HCT116 (cell line): Measurements from ENCODE around the gene C4orf17. TPM values are rescaled to one million over a fixed set of nuclear protein-coding genes. Genes with fewer than 3 reads are reported as not detected.

Source experiments
- ATAC-seq: fragments of 200-7000 bp; cut with Tn5 transposase; 2 replicates; pipeline ENCODE4 v1.9.1; 2020; ENCODE audit warnings: mild to moderate bottlenecking, moderate library complexity
- BruUV-seq: library from RNA; stranded (reverse); fragments of 400-500 nt; replicated peaks from 2 replicates; lab custom pipeline; 2021; lab: Mats Ljungman, UMichigan
- CTCF ChIA-PET: fragments of 300-600 bp; sonication (Branson Sonifier 250); formaldehyde crosslinking; loops from one replicate; lab custom pipeline; 2021; ENCODE audit warnings: antibody characterized with exemption; lab: Charles Lee
- POLR2A ChIA-PET: fragments of 300-600, 350-600 bp; sonication (Branson Sonifier 250); formaldehyde crosslinking; loops from one replicate; lab custom pipeline; 2021; ENCODE audit warnings: antibody characterized with exemption; lab: Charles Lee
- RAD21 ChIA-PET, 2 experiments: fragments of 300-600 bp; sonication (Branson Sonifier 250); formaldehyde crosslinking; loops; one replicate each; lab custom pipeline; 2023; ENCODE audit warnings: low total read pairs in 2 of 2; ENCODE audit not compliant: uncharacterized antibody in 2 of 2, unreplicated experiment in 2 of 2, low non-redundant PET in 1 of 2; lab: Charles Lee
- DNase-seq: peaks from one replicate; pipeline ENCODE4 v3.0.0-alpha.2; 2010; ENCODE audit warnings: low read depth, low spot score
- H2AFZ ChIP-seq: fragments of 200-600 bp; shearing (Covaris generic), sonication (generic); 2 replicates; pipeline ENCODE4 v1.6.1; 2017; ENCODE audit warnings: low read depth, mixed run types, mixed read lengths, antibody characterized with exemption, low read length; ENCODE audit not compliant: poor library complexity, severe bottlenecking
- H3K27ac ChIP-seq: 2 replicates; pipeline ENCODE4 v1.5.1; 2012; ENCODE audit warnings: low read depth, low read length
- H3K27me3 ChIP-seq: fragments of 200-600 bp; sonication (generic); 2 replicates; pipeline ENCODE4 v1.6.1; 2016; ENCODE audit warnings: mixed run types, low read length, mixed read lengths; ENCODE audit not compliant: insufficient read depth
- H3K36me3 ChIP-seq, 2 experiments: fragments of 200-500 bp in 1 of 2; fragments of 200-600 bp in 1 of 2; sonication (Bioruptor generic) in 1 of 2; sonication (generic) in 1 of 2; 2 replicates each; pipeline versions ENCODE4 v1.5.1 to v1.6.1; 2014 to 2016; ENCODE audit warnings: low read length in 2 of 2, inconsistent platforms in 1 of 2, mixed read lengths in 1 of 2, mixed run types in 1 of 2; ENCODE audit not compliant: insufficient read depth in 2 of 2, control insufficient read depth in 1 of 2
- H3K4me1 ChIP-seq, 2 experiments: fragments of 200-600 bp in 1 of 2; sonication (generic) in 1 of 2; 2 replicates each; pipeline versions ENCODE4 v1.5.1 to v1.6.1; 2012 to 2017; ENCODE audit warnings: low read length in 2 of 2, inconsistent platforms in 1 of 2, mild to moderate bottlenecking in 1 of 2, mixed read lengths in 1 of 2, mixed run types in 1 of 2, moderate library complexity in 1 of 2; ENCODE audit not compliant: insufficient read depth in 2 of 2, control insufficient read depth in 1 of 2
- H3K4me2 ChIP-seq: fragments of 200-600 bp; sonication (generic); 2 replicates; pipeline ENCODE4 v1.6.1; 2017; ENCODE audit warnings: mixed run types, low read length, mixed read lengths
- H3K4me3 ChIP-seq, 2 experiments: fragments of 200-600 bp in 1 of 2; sonication (generic) in 1 of 2; replicated peaks in 1 of 2; 2 replicates each; pipeline ENCODE4 v1.5.1; 2011 to 2016; ENCODE audit warnings: low read length in 2 of 2, control low read depth in 1 of 2, low read depth in 1 of 2, mild to moderate bottlenecking in 1 of 2, mixed read lengths in 1 of 2, mixed run types in 1 of 2
- H3K79me2 ChIP-seq: fragments of 200-600 bp; sonication (generic); 2 replicates; pipeline ENCODE4 v1.6.1; 2017; ENCODE audit warnings: mild to moderate bottlenecking, mixed run types, low read length, moderate library complexity, mixed read lengths; ENCODE audit not compliant: insufficient read depth
- H3K9ac ChIP-seq: fragments of 200-600 bp; sonication (generic); 2 replicates; pipeline ENCODE4 v1.6.1; 2016; ENCODE audit warnings: low read length, mixed read lengths
- H3K9me2 ChIP-seq: fragments of 200-600 bp; sonication (generic), shearing (Covaris generic); 2 replicates; pipeline ENCODE4 v1.6.1; 2017; ENCODE audit warnings: mixed run types, mild to moderate bottlenecking, moderate library complexity; ENCODE audit not compliant: insufficient read depth
- H3K9me3 ChIP-seq, 2 experiments: fragments of 200-500 bp in 1 of 2; fragments of 200-600 bp in 1 of 2; sonication (Bioruptor generic) in 1 of 2; sonication (generic) in 1 of 2; 2 replicates each; pipeline ENCODE4 v1.6.1; 2014 to 2017; ENCODE audit warnings: low read length in 2 of 2, mixed read lengths in 2 of 2, inconsistent platforms in 1 of 2, low read depth in 1 of 2, mild to moderate bottlenecking in 1 of 2, mixed run types in 1 of 2, moderate library complexity in 1 of 2; ENCODE audit not compliant: control insufficient read depth in 1 of 2, insufficient read depth in 1 of 2
- H4K20me1 ChIP-seq: fragments of 200-600 bp; sonication (generic), shearing (Covaris generic); 2 replicates; pipeline ENCODE4 v1.6.1; 2017; ENCODE audit warnings: mixed run types, mild to moderate bottlenecking, moderate library complexity; ENCODE audit not compliant: insufficient read depth
- CBX3 ChIP-seq: IDR thresholded peaks from 2 replicates; pipeline ENCODE4 v1.6.1; 2012; ENCODE audit warnings: low read depth
- EGR1 ChIP-seq: IDR thresholded peaks from 2 replicates; pipeline ENCODE4 v1.6.1; 2012; ENCODE audit warnings: low read depth
- ELF1 ChIP-seq: IDR thresholded peaks from 2 replicates; pipeline ENCODE4 v1.6.1; 2012; ENCODE audit warnings: low read depth, borderline replicate concordance
- EZH2 ChIP-seq: fragments of 200-600 bp; sonication (generic); IDR thresholded peaks from 2 replicates; pipeline ENCODE4 v1.6.1; 2017; ENCODE audit warnings: antibody characterized with exemption, mixed run types
- EZH2phosphoT487 ChIP-seq: fragments of 200-600 bp; IDR thresholded peaks from 2 replicates; pipeline ENCODE4 v1.6.1; 2018; ENCODE audit warnings: antibody characterized with exemption, borderline replicate concordance
- FOSL1 ChIP-seq: IDR thresholded peaks from 2 replicates; pipeline ENCODE4 v1.6.1; 2012; ENCODE audit warnings: low read depth
- POLR2AphosphoS5 ChIP-seq: IDR thresholded peaks from 2 replicates; pipeline ENCODE4 v1.6.1; 2011; ENCODE audit warnings: mild to moderate bottlenecking, low read depth, low read length, moderate library complexity
- SIN3A ChIP-seq: IDR thresholded peaks from 2 replicates; pipeline ENCODE4 v1.6.1; 2012; ENCODE audit warnings: low read depth
- TCF7L2 ChIP-seq: IDR thresholded peaks from 2 replicates; pipeline ENCODE4 v1.7.0; 2011; ENCODE audit warnings: borderline replicate concordance, inconsistent platforms; ENCODE audit not compliant: insufficient read depth, insufficient read length; ENCODE audit errors: extremely low read depth
- ZFX ChIP-seq: fragments of 450-650 bp; IDR thresholded peaks from 2 replicates; pipeline ENCODE4 v1.6.1; 2017
- ZNF274 ChIP-seq: fragments of 200-500 bp; sonication (Bioruptor generic); IDR thresholded peaks from 2 replicates; pipeline ENCODE4 v1.6.1; 2014; ENCODE audit warnings: mild to moderate bottlenecking, low read depth, low read length, inconsistent platforms
- intact Hi-C: fragments of 100-400 bp; cut with micrococcal nuclease; formaldehyde crosslinking; loops from 2 replicates; pipeline ENCODE4 v1.10.0; 2022
- total RNA-seq: library from RNA; stranded (reverse); gene quantifications from one replicate; pipeline ENCODE4 v1.2.1, GENCODE V29; 2021; ENCODE audit not compliant: unreplicated experiment
- TF ChIP-seq, protein P1 (sequence below), 3 experiments: fragments of 200-600 bp in 1 of 3; sonication (generic) in 1 of 3; IDR thresholded peaks in 2 of 3; conservative IDR thresholded peaks in 1 of 3; 2 replicates each; pipeline ENCODE4 v1.5.1; 2012 to 2017; ENCODE audit warnings: low read depth in 2 of 3, low read length in 2 of 3, antibody characterized with exemption in 1 of 3, borderline replicate concordance in 1 of 3, control low read depth in 1 of 3, mild to moderate bottlenecking in 1 of 3, mixed read lengths in 1 of 3, mixed run types in 1 of 3, moderate library complexity in 1 of 3; ENCODE audit not compliant: insufficient read depth in 1 of 3
- TF ChIP-seq, protein P2 (sequence below): IDR thresholded peaks from 2 replicates; pipeline ENCODE4 v1.6.1; 2012

C4orf17 gene
- total RNA-seq, 1 experiment from 2014 or later = not detected

GRCh38 chr4:99573735-99574368 lies 63.0 kb downstream of the C4orf17 start:
- H3K27me3 ChIP-seq = no peaks in the 10 kb centered on the region
- no peaks in the 10 kb centered on the region for H3K36me3 ChIP-seq
- no peak overlapping the region for H2AFZ ChIP-seq
- H3K27ac ChIP-seq = no peak overlapping the region
- ATAC-seq (no peak), DNase-seq (no peak)
- ChIA-PET POLR2A (interaction anchor here (1.2 kb wide), 1 partner anchor 10 kb away, joined by 3 read pairs; the partner anchor contains the start of gene TRMT10A), CTCF (no interaction called here)
- H3K79me2 ChIP-seq = no peaks in the 10 kb centered on the region
- no peak overlapping the region for H3K4me2 ChIP-seq
- no peaks in the 10 kb centered on the region for H4K20me1 ChIP-seq
- H3K9ac ChIP-seq = no peak overlapping the region
- intact Hi-C loops = no loop called here
- no peaks in the 10 kb centered on the region for H3K9me3 ChIP-seq
- TF ChIP-seq ZNF274 = no peak
- TF ChIP-seq, protein P1, sequence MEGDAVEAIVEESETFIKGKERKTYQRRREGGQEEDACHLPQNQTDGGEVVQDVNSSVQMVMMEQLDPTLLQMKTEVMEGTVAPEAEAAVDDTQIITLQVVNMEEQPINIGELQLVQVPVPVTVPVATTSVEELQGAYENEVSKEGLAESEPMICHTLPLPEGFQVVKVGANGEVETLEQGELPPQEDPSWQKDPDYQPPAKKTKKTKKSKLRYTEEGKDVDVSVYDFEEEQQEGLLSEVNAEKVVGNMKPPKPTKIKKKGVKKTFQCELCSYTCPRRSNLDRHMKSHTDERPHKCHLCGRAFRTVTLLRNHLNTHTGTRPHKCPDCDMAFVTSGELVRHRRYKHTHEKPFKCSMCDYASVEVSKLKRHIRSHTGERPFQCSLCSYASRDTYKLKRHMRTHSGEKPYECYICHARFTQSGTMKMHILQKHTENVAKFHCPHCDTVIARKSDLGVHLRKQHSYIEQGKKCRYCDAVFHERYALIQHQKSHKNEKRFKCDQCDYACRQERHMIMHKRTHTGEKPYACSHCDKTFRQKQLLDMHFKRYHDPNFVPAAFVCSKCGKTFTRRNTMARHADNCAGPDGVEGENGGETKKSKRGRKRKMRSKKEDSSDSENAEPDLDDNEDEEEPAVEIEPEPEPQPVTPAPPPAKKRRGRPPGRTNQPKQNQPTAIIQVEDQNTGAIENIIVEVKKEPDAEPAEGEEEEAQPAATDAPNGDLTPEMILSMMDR (IDR thresholded peaks at IDR 0.05 in 2 of 3, conservative IDR thresholded peaks at IDR 0.05 in 1 of 3; ENCODE audit: borderline replicate concordance in 1 of 3, insufficient read depth in 1 of 3, low read depth in 2 of 3, low read length in 2 of 3) = no peak
- TF ChIP-seq EZH2phosphoT487 = no peak
- TF ChIP-seq SIN3A = no peak
- TF ChIP-seq EZH2 = no peak
- TF ChIP-seq FOSL1 = no peak
- TF ChIP-seq ZFX = no peak
- no peak for TF ChIP-seq CBX3
- no peak for TF ChIP-seq TCF7L2
- no peak for TF ChIP-seq ELF1
- no peak for TF ChIP-seq POLR2AphosphoS5
- TF ChIP-seq EGR1 = no peak
- TF ChIP-seq, protein P2, sequence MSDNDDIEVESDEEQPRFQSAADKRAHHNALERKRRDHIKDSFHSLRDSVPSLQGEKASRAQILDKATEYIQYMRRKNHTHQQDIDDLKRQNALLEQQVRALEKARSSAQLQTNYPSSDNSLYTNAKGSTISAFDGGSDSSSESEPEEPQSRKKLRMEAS = no peak
- TF ChIP-seq, all 23 proteins: peak for 0
- no peak overlapping the region for H3K4me3 ChIP-seq
- no TSS peak for BruUV-seq
- RAD21 ChIA-PET = no interaction called here
- no peaks in the 10 kb centered on the region for H3K4me1 ChIP-seq
- H3K9me2 ChIP-seq = no peaks in the 10 kb centered on the region
